GM21786 (cell line): ENCODE measurements around the gene C5orf58.
"Not testable (repeated sequence)": the region's sequence is repeated elsewhere in the genome, so short reads cannot be mapped to it uniquely, and the experiment has no call there.

Experiments
- ATAC-seq: cut with Tn5 transposase; IDR thresholded peaks from one replicate; pipeline ENCODE4 v1.9.1; 2021; ENCODE audit not compliant: unreplicated experiment

Gene C5orf58

DNA sequence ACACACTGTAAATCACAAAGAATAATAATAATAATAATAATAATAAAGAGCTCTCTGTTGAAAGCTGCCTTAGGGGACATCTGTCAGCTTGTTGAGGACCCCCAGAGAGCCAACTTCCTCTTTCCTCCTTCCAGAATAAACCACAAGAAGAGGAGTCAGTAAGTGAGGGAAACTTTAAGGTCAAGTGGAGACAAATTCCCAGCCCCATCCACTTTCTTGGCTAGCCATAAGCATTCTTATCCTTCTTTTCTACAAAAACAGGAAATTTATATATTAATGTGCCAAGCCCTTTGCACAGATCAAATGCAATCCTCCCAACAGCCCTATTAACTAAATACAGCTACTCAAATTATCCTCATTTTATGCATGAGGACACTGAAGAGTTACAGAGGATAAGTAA lies 9.4 kb upstream of the C5orf58 start:
- no peak for ATAC-seq

DNA sequence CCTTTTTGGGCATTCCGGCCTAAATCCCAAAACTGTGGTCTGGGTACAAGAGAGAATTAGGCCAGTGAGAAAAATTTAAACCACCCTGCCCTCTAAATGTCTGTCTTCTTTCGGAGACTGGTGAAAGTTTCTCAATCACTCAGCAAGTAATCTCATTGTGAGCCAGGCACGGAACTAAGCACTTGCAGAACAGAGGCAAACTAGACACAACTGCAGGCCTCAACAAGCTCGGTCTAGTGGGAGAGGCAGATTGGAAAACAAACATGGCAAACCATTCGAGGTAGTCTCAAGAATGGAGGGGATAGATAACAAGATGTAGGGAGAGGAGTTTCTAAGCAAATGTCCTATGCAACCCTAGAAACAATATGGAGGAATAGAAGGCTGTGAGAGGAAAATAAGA lies 8.9 kb upstream of the C5orf58 start:
- no peak for ATAC-seq

DNA sequence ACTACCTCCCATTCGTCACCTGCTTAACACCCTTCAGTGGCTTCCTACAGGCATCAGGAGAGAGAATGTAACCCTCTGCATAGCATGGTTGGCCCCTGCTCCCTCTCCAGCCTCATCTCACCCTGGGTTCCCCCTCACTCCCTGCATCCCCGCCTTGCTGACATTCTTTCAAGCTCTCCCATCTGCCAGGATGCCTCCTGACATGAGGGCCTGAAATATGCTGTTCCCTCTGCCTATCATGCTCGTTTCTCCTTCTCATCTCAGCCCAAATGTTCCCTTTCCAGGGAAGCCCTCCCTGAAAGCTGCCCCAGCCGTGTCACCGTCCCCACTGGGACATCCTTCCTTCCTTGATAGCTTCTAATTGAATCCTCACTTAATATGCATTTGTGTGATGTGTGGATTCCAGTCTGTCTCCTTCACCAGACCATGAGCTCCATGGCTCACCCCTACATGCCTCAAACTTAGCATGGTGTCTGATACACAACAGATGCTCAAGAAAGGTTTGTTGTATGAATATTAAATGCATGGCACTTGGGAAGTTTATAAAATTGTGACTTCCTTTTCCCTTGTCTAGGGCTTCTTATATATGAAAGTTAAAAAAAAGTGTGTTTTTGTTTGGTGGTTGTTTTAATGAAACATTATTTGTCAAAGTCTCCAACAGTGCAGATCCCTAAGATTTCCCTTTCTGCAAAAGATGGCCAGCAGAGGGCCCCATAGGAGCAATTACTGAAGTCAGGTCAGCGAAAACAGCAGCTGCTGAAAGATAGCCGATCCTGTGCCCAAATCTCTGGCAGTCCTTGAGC lies 7.3 kb upstream of the C5orf58 start:
- no peak for ATAC-seq

DNA sequence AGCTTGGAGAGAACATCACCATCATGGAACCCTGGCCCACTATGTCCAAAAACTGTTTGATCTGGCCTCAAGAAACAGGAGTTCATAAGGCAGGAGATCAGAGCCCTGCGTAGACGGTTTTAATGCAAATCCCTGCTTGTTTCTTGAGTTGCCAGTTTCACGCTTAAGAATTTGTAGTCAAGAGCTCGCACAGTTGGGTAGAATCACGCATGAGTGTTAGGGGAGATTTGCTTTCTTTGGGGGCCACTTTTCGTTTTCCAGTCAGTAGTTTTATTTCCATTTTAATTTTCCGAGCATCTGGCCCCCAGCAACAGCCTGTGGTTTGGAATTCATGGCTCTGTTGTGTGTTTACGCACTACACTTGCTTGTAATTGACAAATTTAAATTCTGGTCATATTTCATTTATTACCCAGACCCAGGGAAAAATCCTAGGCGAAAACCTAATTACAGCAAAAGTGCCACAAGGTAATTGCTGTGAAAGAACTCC lies 6.6 kb upstream of the C5orf58 start:
- ATAC-seq: no peak

DNA sequence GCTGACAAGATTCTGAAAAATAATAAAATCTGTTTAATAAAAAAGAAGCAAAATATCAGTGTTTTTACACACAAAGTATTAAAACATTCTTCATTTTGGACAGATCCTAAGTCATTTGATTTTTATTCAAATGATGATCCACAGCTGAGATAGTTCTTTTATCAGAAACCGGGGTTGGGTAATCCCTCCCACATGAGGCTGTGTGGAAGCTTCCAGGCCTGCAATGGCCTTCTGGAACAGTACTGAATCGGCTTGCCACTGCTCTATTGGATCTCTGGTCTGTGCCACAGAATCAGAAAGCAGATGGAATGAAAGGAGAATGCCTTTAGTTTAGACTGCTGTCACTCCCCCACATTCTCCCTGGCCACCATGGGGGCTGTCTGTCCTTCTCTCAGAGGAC lies 6.1 kb upstream of the C5orf58 start:
- ATAC-seq: no peak

DNA sequence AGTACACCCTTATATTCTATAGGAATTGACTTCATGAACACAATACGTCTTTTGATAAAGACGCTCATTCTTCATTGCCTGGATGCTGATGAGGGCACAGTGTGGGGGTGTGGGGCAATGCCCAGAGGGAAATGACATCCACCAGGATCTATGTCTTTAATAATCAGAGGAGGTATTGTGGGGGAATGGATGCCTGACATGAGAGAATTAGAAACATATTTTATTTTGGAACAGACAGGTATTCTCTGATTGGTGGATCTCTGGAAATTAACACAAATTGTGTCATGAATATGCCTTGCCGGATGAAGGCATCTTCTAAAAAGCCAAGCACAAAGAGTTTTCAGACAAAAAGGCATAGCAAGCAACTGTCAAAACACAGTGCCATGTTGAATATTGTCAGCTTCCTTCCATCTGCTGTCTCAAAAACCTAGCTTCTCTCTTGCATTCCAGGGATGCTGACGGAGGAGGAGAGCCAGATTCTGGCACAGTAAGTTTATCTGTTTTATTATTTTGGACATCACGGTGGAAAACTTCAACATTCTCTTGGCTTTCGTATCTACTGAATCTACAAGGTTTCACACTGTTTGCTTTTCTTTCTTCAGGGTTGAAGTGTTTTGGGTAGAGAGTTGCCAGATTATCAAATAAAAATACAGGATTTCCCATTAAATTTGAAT lies 3.9 kb upstream of the C5orf58 start:
- no peak for ATAC-seq

DNA sequence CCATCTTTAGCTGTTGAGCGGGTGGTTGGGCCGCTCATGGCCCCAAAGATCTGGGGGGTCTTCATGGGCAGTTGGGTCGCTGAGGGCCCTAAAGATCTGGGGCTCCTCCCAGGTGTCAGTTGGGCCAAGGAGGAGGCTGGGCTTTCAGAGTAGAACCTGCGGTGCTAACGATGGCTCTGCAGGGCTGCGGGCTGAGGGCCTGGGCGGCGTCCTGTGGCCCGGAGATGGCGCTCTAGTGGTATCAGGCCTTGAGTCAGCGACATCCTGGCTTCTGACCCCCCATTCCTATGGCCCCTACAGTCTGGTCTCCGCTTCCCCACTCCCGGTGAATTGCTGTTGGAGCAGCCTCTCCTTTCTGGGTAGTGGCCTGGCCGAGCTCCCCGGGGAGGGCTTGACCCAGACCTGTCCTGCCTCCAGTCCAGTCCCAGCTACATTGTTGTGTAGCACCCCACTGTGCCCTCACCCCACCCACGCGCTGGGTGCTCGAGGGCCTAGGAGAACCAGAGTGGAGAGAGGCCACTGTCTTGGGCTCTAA lies 640 bp downstream of the C5orf58 start:
- no peak for ATAC-seq

DNA sequence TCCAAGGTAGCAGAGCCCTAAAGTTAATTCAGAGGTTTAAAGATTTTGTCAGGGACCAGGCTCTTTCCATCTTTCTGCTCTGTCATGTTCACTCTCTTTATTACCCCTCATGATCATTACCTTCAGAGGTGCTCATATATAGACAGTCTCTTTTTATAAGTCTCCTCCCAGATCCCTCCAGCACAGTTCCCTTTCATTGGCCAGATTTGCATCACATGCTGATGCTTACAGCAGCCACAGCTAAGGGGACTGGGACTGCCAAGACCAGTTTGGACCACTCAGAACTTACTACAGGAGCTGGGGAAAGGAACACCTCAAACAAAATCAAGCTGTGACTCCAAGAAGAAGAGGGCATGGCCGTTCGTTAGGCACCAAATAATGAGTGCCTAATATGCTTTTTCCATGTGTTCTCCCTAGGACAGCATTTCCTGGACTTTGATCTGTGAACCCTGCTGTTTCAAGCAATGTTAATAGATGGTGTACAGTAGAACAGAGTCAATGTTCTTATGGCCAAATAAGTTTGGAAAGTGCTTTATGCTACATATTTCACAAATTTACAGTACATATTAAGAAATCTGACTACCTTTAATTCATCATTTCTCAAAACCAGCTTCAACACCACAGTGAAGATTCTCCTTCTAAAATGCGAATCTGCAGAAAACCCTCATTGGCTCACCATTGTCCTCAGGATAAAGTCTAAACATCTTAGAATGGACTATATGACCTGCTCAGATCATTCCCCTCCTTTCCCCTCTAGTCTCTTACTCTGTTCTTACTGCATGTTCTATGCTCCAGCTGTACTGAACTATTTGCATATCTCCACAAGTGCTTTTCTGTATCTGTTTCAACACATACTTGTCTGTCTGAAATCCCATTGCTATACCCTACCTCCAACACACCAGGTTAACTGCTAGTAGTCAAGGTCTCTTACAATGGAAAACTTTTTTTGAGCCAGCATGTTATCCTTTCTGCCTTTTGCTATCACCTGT lies 3.4 kb downstream of the C5orf58 start:
- no peak for ATAC-seq

DNA sequence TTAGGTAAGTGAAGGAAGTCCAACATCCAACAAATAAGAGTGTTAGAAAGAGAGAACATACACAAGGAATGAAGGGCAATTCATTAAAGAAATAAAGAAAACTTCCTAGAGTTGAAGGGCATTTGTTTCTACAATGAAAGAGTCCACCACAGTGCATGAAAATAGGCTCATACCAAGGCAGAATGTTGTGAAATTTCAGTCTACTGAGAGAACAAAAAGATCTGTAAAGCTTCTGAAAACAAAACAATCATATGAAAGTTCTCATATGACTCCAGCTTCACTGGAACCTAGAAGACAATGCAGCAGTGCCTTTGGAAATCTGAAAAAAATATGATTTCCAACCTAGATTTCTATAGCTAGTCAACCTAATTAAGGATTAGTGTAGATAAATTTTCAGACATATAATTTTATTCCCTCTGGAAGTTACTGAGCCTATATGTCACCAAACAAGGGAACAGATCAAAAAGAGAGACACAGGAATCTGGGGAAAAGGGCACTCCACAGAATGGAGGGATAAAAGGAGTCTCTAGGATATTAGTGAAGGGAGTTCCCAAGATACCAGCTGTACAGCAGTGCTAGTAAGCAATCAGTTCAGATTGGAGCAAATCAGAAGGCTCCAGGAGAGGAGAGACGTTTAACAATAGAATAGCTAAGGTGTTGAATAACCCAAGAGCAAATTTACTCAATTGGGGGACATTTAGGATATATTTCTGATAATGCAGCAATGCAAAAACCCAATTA lies 5.8 kb downstream of the C5orf58 start:
- no peak for ATAC-seq

DNA sequence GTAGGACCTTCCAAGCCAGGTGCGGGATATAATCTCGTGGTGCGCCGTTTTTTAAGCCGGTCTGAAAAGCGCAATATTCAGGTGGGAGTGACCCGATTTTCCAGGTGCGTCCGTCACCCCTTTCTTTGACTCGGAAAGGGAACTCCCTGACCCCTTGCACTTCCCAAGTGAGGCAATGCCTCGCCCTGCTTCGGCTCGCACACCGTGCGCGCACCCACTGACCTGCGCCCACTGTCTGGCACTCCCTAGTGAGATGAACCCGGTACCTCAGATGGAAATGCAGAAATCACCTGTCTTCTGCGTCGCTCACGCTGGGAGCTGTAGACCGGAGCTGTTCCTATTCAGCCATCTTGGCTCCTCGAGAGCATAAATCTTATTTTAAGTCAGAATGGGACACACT lies 12.7 kb downstream of the C5orf58 start:
- not testable (repeated sequence) for ATAC-seq

DNA sequence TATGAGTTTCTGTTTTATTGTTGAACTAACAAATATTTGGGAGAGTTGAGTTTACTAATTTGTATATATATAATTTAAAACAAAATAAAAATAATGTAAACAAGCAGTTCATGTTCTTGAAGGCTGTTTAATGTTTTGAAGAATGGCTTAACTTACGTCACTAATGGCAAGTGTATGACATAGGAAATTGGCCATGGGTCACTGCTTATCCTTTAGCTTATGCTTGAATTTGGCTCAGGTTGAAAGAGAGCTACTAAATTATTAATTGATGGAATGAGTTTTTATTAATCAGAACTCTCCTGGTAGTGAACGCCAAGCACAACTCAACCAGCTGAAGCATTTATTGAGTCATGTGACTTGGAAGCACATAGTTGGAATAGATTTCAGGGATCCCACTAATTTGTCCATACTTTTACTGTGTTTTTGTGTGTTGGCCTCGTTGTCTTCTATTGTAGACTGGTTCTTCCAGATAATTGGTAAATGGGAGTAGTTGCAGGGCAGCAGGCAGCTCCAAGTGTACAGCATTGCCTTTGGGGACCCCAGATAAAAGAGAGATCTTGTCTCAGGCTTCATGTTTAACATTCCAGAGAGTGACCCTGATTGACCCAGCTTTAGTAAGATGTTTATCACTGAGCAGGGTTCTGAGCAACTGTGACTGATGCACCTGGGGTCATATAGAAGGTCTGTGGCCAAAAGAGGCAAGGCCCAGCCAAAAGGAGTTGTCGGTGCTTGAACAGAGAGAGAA lies 13.5 kb downstream of the C5orf58 start:
- no peak for ATAC-seq

DNA sequence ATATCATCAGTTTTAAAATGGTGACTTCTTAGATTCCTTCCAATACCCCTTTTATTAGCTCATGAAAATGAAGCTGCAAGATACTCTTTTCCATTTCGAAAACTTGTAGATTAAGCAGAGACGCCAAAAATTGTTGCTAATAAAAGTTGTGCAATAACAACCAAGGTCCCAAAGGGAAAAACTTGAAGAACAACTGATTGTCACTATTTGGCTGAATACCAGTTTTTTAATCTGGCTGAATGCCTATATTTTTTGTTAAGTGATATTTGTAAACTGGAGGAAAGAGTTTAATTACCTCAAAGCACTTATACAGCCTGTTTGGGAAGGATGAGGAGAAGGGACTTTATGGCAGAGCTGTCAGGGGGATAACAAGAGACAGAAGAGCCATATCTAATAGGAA lies 14.6 kb downstream of the C5orf58 start:
- ATAC-seq: no peak

DNA sequence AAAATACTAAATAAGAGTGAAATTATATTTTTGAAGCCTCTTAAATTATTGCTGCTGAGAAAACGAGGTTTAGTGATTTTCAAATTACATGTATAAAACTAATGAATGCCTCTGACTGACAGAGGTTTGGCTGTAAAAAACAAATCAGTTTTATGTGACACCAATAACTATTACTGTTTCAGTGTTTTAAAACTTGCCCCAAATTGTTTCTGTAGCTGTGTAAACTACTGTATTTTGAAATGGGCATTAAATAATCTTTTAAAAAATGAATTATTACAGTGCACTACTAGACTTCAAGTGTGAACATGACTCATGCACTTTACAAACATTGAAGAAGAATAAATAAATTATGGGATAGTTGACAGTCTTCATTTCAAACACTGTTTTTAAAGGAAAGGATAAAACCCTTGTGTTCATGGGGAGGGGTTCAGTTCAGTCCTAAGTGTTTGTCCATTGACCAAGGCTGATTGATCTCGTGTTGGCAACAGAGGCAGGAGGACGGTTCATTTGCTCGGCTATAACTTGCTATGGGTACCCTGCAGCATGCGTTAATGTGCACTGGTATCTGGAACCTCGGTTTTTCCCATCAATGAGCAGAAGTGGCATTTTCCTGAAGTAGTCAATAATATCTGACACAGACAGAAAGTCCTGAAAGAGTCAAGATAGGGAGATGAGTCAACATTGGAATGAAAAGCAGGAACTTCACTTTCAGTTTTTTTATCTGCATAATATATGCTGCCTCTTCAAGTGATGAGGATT lies 15.6 kb downstream of the C5orf58 start:
- ATAC-seq: no peak

DNA sequence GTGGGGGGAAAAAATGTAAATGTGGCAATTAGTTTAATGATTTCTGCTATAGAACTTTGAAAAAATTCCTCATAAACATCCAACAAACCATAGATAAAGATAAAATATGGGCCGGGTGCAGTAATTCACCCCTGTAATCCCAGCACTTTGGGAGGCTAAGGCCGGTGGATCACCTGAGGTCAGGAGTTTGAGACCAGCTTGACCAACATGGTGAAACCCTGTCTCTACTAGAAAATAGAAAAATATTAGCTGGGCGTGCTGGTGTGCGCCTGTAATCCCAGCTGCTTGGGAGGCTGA lies 16.1 kb downstream of the C5orf58 start:
- ATAC-seq: not testable (repeated sequence)

DNA sequence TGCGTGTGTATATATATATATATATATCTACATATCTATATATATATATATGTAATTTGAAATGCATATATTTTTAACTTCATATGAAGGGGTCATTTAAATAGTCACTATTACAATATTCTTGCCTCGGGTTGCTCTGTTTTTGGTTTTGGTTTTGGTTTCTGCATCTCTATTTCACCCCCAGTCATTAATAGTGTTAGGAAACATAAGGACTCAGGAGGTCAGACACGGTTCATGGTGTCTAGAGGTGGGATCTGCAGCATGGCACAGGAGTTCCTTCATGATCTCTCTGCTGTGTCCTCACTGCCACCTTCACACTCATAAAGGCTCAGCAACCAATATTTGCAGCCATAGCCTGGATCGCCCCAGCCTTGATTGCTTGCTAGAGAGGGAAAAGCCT lies 16.6 kb downstream of the C5orf58 start:
- ATAC-seq: no peak

DNA sequence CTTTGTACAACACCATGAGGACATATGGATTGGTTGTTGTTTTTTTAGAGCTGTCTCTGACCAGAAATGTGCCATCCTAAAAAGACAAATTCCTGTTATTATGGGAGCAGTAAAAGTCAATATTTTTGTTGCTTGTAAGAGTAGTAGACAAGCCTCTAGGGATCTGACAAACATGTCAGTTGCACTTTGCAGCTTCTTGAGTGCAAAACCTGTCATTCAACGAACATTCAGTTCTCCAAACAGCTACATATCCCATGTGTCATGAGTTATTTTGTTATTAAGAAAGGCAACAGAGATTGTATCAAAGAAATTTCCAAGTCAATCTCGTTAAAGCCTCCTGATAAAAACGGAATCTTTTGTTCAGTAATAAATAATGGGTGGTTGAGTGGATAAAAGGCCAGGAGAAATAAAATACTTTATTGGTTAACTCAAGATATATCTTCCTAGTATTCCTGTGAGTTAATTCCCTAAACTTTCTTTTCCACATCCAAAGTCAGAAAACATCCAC lies 18.1 kb downstream of the C5orf58 start:
- no peak for ATAC-seq

DNA sequence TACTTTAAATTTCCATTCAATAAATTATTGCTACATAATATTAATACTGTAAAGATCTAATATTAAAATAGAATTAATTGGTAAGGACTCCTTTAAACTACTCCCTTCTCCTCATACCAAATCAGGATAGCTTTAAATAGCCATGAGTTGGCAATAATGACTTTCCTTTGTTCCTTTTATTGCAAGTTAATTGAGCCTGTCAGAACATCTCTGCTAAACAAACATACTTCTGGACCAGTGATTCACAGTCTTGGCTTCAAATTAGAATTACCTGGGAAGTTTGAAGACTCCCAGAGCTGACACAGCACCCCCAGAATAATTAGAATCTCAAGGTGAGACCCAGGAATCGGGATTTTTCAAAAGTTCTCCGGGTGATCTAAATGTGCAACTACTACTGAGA lies 18.7 kb downstream of the C5orf58 start:
- ATAC-seq: no peak

DNA sequence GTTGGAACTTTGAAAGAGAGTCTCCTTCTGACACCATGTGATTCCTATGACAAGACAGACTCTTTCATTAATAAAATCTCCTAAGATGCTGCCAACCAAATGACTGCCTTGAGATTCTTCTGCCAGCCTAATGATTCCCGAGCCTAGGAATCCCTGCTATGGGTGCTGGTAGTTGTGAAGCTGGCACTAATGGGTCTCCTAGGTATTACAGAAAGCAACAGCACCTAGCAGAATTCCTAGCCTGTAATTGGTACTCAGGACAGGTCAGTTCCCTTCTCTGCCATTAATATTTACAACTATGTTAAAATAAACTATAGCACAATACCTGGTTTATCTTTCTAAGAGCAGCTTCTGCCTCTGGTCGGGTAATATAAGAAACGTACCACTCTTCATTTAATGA lies 19.3 kb downstream of the C5orf58 start:
- no peak for ATAC-seq
